KMS-11 (cell line): Measurements from ENCODE around the gene DGCR2.

Experiments
- H2AFZ ChIP-seq: fragments of 200-600 bp; sonication (generic); 2 replicates; pipeline ENCODE4 v1.6.1; 2016; ENCODE audit warnings: antibody characterized with exemption, mixed run types, low read depth
- H3K27ac ChIP-seq: fragments of 200-600 bp; sonication (generic); 2 replicates; pipeline ENCODE4 v1.6.1; 2016; ENCODE audit warnings: mild to moderate bottlenecking, mixed run types
- H3K27me3 ChIP-seq: fragments of 200-600 bp; sonication (generic); 2 replicates; pipeline ENCODE4 v1.6.1; 2017; ENCODE audit warnings: mild to moderate bottlenecking, low read depth, mixed run types, moderate library complexity; ENCODE audit not compliant: insufficient read depth
- H3K36me3 ChIP-seq: fragments of 200-600 bp; sonication (generic); 2 replicates; pipeline ENCODE4 v1.6.1; 2017; ENCODE audit warnings: mild to moderate bottlenecking, mixed run types; ENCODE audit not compliant: insufficient read depth
- H3K4me1 ChIP-seq: fragments of 200-600 bp; sonication (generic); 2 replicates; pipeline ENCODE4 v1.6.1; 2016; ENCODE audit warnings: mild to moderate bottlenecking, low read depth, mixed run types; ENCODE audit not compliant: poor library complexity, severe bottlenecking
- H3K4me2 ChIP-seq: fragments of 200-600 bp; sonication (generic); 2 replicates; pipeline ENCODE4 v1.7.0; 2016; ENCODE audit warnings: mild to moderate bottlenecking, mixed run types
- H3K4me3 ChIP-seq: fragments of 200-600 bp; sonication (generic); IDR thresholded peaks from 2 replicates; pipeline ENCODE4 v1.6.1; 2017; ENCODE audit warnings: low read depth, low read length, mixed read lengths; ENCODE audit not compliant: insufficient read depth
- H3K79me2 ChIP-seq: fragments of 200-600 bp; sonication (generic); 2 replicates; pipeline ENCODE4 v1.6.1; 2016; ENCODE audit warnings: low read depth, mixed run types; ENCODE audit not compliant: insufficient read depth
- H3K9ac ChIP-seq: fragments of 200-600 bp; sonication (generic); 2 replicates; pipeline ENCODE4 v1.6.1; 2016; ENCODE audit warnings: mild to moderate bottlenecking, mixed run types
- H4K20me1 ChIP-seq: fragments of 200-600 bp; sonication (generic); 2 replicates; pipeline ENCODE4 v1.6.1; 2016; ENCODE audit warnings: mild to moderate bottlenecking, mixed run types; ENCODE audit not compliant: insufficient read depth
- TF ChIP-seq, protein P1 (sequence below): fragments of 200-600 bp; sonication (generic); conservative IDR thresholded peaks from 2 replicates; pipeline ENCODE4 v1.6.1; 2017; ENCODE audit warnings: low read depth, mild to moderate bottlenecking, antibody characterized with exemption, low read length, moderate library complexity, mixed read lengths

The DGCR2 gene

GRCh38 chr22:19048531-19048930 is 73.7 kb downstream of the DGCR2 start:
- Histone ChIP-seq H3K79me2 (no peaks in the 10 kb centered on the region), H2AFZ (no peak overlapping the region), H3K36me3 (no peaks in the 10 kb centered on the region), H3K27me3 (no peaks in the 10 kb centered on the region), H3K4me1 (no peaks in the 10 kb centered on the region), H3K4me3 (no peak overlapping the region), H3K9ac (no peak overlapping the region), H3K4me2 (no peak overlapping the region), H4K20me1 (no peaks in the 10 kb centered on the region), H3K27ac (no peak overlapping the region)
- TF ChIP-seq, protein P1, sequence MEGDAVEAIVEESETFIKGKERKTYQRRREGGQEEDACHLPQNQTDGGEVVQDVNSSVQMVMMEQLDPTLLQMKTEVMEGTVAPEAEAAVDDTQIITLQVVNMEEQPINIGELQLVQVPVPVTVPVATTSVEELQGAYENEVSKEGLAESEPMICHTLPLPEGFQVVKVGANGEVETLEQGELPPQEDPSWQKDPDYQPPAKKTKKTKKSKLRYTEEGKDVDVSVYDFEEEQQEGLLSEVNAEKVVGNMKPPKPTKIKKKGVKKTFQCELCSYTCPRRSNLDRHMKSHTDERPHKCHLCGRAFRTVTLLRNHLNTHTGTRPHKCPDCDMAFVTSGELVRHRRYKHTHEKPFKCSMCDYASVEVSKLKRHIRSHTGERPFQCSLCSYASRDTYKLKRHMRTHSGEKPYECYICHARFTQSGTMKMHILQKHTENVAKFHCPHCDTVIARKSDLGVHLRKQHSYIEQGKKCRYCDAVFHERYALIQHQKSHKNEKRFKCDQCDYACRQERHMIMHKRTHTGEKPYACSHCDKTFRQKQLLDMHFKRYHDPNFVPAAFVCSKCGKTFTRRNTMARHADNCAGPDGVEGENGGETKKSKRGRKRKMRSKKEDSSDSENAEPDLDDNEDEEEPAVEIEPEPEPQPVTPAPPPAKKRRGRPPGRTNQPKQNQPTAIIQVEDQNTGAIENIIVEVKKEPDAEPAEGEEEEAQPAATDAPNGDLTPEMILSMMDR, result no peak

- Histone ChIP-seq H3K4me1 (no peaks in the 10 kb centered on the region), H3K9ac (no peak overlapping the region), H4K20me1 (no peaks in the 10 kb centered on the region), H3K4me2 (no peak overlapping the region), H2AFZ (no peak overlapping the region), H3K4me3 (no peak overlapping the region), H3K27me3 (no peaks in the 10 kb centered on the region), H3K36me3 (no peaks in the 10 kb centered on the region), H3K27ac (no peak overlapping the region), H3K79me2 (no peaks in the 10 kb centered on the region)
- TF ChIP-seq, protein P1, result no peak
Observed at GRCh38 chr22:19047993-19048392, 74.2 kb downstream of the DGCR2 start.

DNA sequence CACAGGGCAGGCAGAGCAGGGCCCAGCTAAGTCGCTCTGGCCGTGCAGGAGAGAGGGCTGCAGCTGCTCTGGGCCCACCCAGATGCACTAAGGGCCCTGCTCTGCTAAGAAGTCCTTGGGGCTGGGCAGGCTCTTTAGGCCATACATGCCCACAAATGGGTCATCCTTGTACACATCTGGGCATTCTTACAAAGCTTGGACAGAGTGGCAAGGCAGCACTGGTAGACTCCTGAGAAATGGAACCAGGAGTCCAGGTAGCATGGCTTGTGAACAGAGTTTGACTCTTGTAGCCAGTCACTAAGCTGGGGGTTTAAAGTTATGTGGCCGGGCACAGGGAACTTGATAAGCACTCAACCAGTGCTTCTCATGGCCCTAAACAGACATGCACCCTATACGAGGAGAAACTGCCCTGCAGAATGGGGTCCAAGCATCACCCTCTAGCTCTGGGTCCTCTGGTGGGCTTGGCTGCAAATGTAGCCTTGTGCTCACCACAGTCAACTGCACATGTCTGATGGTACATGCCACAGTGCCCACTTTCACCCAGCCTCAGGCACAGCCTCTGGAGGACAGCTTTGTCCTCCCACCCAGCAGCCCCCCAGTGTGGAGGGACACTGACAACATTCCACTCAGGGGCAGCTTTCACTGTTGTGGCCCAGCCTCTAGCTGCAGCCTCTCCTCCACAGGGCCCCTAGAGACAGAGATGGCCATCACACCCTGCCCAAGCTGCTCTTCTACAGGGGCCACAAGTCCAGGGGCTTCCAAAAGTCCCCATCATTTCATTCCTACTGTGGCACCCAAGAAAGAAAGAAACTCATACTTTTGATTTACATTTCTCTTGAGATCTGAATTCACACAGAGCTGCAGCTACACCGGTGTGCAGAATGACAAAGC is 75.2 kb downstream of the DGCR2 start:
- Histone ChIP-seq H2AFZ (no peak overlapping the region), H3K9ac (no peak overlapping the region), H3K79me2 (no peaks in the 10 kb centered on the region), H3K4me1 (no peaks in the 10 kb centered on the region), H3K27me3 (no peaks in the 10 kb centered on the region), H3K4me2 (no peak overlapping the region), H3K27ac (no peak overlapping the region), H4K20me1 (no peaks in the 10 kb centered on the region), H3K4me3 (no peak overlapping the region), H3K36me3 (no peaks in the 10 kb centered on the region)
- TF ChIP-seq, protein P1, result no peak

DNA sequence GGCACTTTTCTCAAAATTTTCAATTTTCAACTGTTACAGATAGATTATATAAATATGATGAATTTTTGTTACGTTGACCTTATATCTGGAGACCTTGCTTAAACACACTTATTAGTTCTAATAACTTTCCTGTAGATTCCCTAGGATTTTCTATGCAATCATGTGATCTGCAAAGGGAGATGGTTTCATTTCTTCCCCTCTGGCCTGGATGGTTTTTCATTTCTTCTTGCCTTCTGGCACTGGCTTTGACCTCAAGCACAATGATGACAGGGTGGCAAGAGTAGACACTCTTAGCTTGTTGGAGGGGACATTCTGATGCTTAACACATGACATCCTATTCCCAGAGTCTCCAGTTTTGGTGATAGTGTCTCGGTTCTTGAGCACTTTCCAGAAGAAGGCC is 75.9 kb downstream of the DGCR2 start:
- no peaks in the 10 kb centered on the region for H3K27me3 ChIP-seq
- H4K20me1 ChIP-seq, result no peaks in the 10 kb centered on the region
- H3K9ac ChIP-seq, result no peak overlapping the region
- no peak overlapping the region for H2AFZ ChIP-seq
- no peak overlapping the region for H3K4me2 ChIP-seq
- H3K4me1 ChIP-seq, result no peaks in the 10 kb centered on the region
- H3K79me2 ChIP-seq, result no peaks in the 10 kb centered on the region
- H3K4me3 ChIP-seq, result no peak overlapping the region
- TF ChIP-seq, protein P1, result no peak
- no peaks in the 10 kb centered on the region for H3K36me3 ChIP-seq
- no peak overlapping the region for H3K27ac ChIP-seq
